A549 treated with AZD9567 at 1 μM for 4 hours (cell line): ENCODE measurements around the gene C22orf31. TPM values are rescaled to one million over a fixed set of nuclear protein-coding genes. Genes with fewer than 3 reads are reported as not detected.

Experiments
- total RNA-seq: library from RNA; stranded (reverse); fragments of 200-300 nt; extraction: Qiagen RNA extraction; gene quantifications from 5 replicates; pipeline ENCODE4 v1.2.3, GENCODE V29; 2022; ENCODE audit not compliant: insufficient read depth

C22orf31 gene
- total RNA-seq = not detected in 5 replicates

GRCh38 chr22:29061773-29062172 lies at the start of gene C22orf31:
C22orf31 (minus strand) TSS chr22:29061831; CDS start chr22:29061792, 39 bp downstream.

DNA sequence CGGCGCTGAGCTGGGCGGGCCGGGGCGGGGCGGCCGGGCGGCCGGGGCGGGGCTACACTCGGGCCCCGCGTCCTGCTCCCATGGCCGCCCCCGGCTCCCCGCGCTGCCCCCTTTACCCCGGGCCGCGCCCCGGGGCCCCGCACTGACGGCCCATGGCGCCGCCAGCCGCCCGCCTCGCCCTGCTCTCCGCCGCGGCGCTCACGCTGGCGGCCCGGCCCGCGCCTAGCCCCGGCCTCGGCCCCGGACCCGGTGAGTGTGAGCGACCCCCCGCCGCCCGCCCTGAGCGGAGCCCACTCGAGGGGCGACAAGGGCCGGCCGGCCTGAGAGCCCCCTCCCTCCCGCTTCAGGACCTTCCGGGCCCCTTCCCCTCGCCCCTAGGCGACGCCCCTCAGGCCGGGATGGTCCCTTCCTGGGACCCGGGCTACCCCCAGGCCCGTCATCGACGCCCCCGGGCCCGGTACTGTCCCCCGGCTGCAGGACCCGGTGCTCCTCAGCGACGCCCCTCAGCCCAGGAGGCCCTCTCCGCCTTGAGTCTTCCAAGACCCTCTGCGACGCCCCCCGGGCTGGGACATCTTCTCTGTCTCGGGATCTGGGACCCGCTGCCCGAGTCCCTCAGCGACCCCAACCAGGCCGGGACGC lies 11.5 kb upstream of the C22orf31 start, which contains the start of gene KREMEN1:
KREMEN1 (plus strand) TSS at position 57 of the 639 bp plus-strand sequence; CDS start at position 153, 96 bp downstream.

Other genes with a start within 250 kb of the C22orf31 start
- gene ZNRF3, start 178.3 kb downstream of the C22orf31 start, total RNA-seq = 6.4 to 7.8 TPM (median 7.6 TPM) in 5 replicates
- gene KREMEN1, start 11.2 kb upstream of the C22orf31 start, total RNA-seq = 2.8 to 4.3 TPM (median 3.6 TPM) in 5 replicates
- 0.37 to 0.49 TPM (median 0.43 TPM) in 4 of 5 replicates, not detected in the other for gene EMID1, start 144.1 kb upstream of the C22orf31 start, total RNA-seq
- gene RHBDD3, start 206.2 kb upstream of the C22orf31 start, total RNA-seq = 16.2 to 27.3 TPM (median 26.5 TPM) in 5 replicates
- 206 to 240 TPM (median 219 TPM) in 5 replicates for gene EWSR1, start 206.4 kb upstream of the C22orf31 start, total RNA-seq
- 22.6 to 37.8 TPM (median 32.6 TPM) in 5 replicates for gene GAS2L1, start 244.8 kb upstream of the C22orf31 start, total RNA-seq